H9 (cell line): ENCODE results near the gene PRPF4. TPM values are rescaled to one million over a fixed set of nuclear protein-coding genes. Genes with fewer than 3 reads are reported as not detected.
A peak's percentile ranks its signal among the peaks of the same experiment; 100 is the strongest.

Experiments used
- DNase-seq: peaks from one replicate; pipeline ENCODE4 v3.0.0-alpha.2; 2017
- H2AFZ ChIP-seq: one replicate; pipeline ENCODE4 v1.6.1; 2013; ENCODE audit warnings: mild to moderate bottlenecking, low read length, control low read depth, moderate library complexity
- H2AK5ac ChIP-seq: 2 replicates; pipeline ENCODE4 v1.6.1; 2013; ENCODE audit warnings: low read length, control low read depth, mixed read lengths; ENCODE audit not compliant: insufficient read length
- H2BK120ac ChIP-seq: one replicate; pipeline ENCODE4 v1.6.1; 2013; ENCODE audit warnings: low read depth, mild to moderate bottlenecking, low read length, control low read depth, inconsistent platforms; ENCODE audit not compliant: poor library complexity, severe bottlenecking
- H2BK12ac ChIP-seq: 2 replicates; pipeline ENCODE4 v1.6.1; 2013; ENCODE audit warnings: low read length, control low read depth, mixed read lengths, low read depth; ENCODE audit not compliant: insufficient read length
- H2BK15ac ChIP-seq: 2 replicates; pipeline ENCODE4 v1.6.1; 2013; ENCODE audit warnings: low read depth, low read length, control low read depth
- H2BK20ac ChIP-seq: one replicate; pipeline ENCODE4 v1.6.1; 2013; ENCODE audit warnings: low read depth, mild to moderate bottlenecking, low read length, control low read depth, inconsistent platforms; ENCODE audit not compliant: poor library complexity, severe bottlenecking
- H2BK5ac ChIP-seq: 2 replicates; pipeline ENCODE4 v1.6.1; 2013; ENCODE audit warnings: low read length, control low read depth, mixed read lengths; ENCODE audit not compliant: insufficient read length
- H3K14ac ChIP-seq: 2 replicates; pipeline ENCODE4 v1.6.1; 2013; ENCODE audit warnings: low read length, control low read depth; ENCODE audit not compliant: insufficient read depth
- H3K18ac ChIP-seq: 2 replicates; pipeline ENCODE4 v1.6.1; 2013; ENCODE audit warnings: low read depth, mild to moderate bottlenecking, mixed read lengths, low read length, control low read depth; ENCODE audit not compliant: insufficient read length
- H3K23ac ChIP-seq: 2 replicates; pipeline ENCODE4 v1.6.1; 2013; ENCODE audit warnings: low read length, control low read depth, mixed read lengths, low read depth; ENCODE audit not compliant: insufficient read length
- H3K23me2 ChIP-seq: 2 replicates; pipeline ENCODE4 v1.6.1; 2013; ENCODE audit warnings: low read depth, mild to moderate bottlenecking, mixed read lengths, low read length, control low read depth; ENCODE audit not compliant: insufficient read length, poor library complexity, severe bottlenecking
- H3K27ac ChIP-seq: 2 replicates; pipeline ENCODE4 v1.5.1; 2013; ENCODE audit warnings: low read length, control low read depth, mixed read lengths, low read depth; ENCODE audit not compliant: insufficient read length
- H3K27me3 ChIP-seq: 2 replicates; pipeline ENCODE4 v1.6.1; 2013; ENCODE audit warnings: low read length, control low read depth, inconsistent platforms; ENCODE audit not compliant: insufficient read depth
- H3K4ac ChIP-seq: 2 replicates; pipeline ENCODE4 v1.6.1; 2013; ENCODE audit warnings: low read depth, mild to moderate bottlenecking, control low read depth, inconsistent platforms, low read length, moderate library complexity
- H3K4me1 ChIP-seq: 2 replicates; pipeline ENCODE4 v1.6.1; 2013; ENCODE audit warnings: low read length, control low read depth, inconsistent platforms; ENCODE audit not compliant: insufficient read depth
- H3K4me2 ChIP-seq: 2 replicates; pipeline ENCODE4 v1.6.1; 2013; ENCODE audit warnings: low read length, control low read depth, mixed read lengths; ENCODE audit not compliant: insufficient read length, insufficient read depth
- H3K56ac ChIP-seq: 2 replicates; pipeline ENCODE4 v1.6.1; 2013; ENCODE audit warnings: low read depth, mild to moderate bottlenecking, mixed read lengths, low read length, control low read depth; ENCODE audit not compliant: insufficient read length
- H3K79me1 ChIP-seq: 2 replicates; pipeline ENCODE4 v1.6.1; 2013; ENCODE audit warnings: low read depth, mild to moderate bottlenecking, moderate library complexity, low read length, control low read depth, inconsistent platforms; ENCODE audit not compliant: insufficient read depth, poor library complexity, severe bottlenecking
- H3K79me2 ChIP-seq: 2 replicates; pipeline ENCODE4 v1.6.1; 2013; ENCODE audit warnings: low read length, control low read depth, inconsistent platforms; ENCODE audit not compliant: insufficient read depth
- H3K9ac ChIP-seq: 2 replicates; pipeline ENCODE4 v1.6.1; 2013; ENCODE audit warnings: low read length, control low read depth, mixed read lengths; ENCODE audit not compliant: insufficient read length; ENCODE audit errors: extremely low read depth
- H3K9me3 ChIP-seq: one replicate; pipeline ENCODE4 v1.6.1; 2013; ENCODE audit warnings: low read depth, low read length, inconsistent platforms; ENCODE audit not compliant: control insufficient read depth
- H3T11ph ChIP-seq: one replicate; pipeline ENCODE4 v1.6.1; 2013; ENCODE audit warnings: mild to moderate bottlenecking, low read length, control low read depth, inconsistent platforms
- H4K20me1 ChIP-seq: one replicate; pipeline ENCODE4 v1.6.1; 2013; ENCODE audit not compliant: control insufficient read depth, insufficient read length, insufficient read depth
- H4K5ac ChIP-seq: 2 replicates; pipeline ENCODE4 v1.6.1; 2013; ENCODE audit warnings: low read depth, mild to moderate bottlenecking, mixed read lengths, low read length, control low read depth; ENCODE audit not compliant: insufficient read length
- H4K8ac ChIP-seq: replicated peaks from 2 replicates; pipeline ENCODE4 v1.6.1; 2013; ENCODE audit warnings: low read length, control low read depth, mixed read lengths, low read depth; ENCODE audit not compliant: insufficient read length
- H4K91ac ChIP-seq: 2 replicates; pipeline ENCODE4 v1.6.1; 2013; ENCODE audit warnings: low read depth, mild to moderate bottlenecking, moderate library complexity, mixed read lengths, low read length, control low read depth; ENCODE audit not compliant: insufficient read length
- H3K27ac Mint-ChIP-seq, 3 experiments: 2 replicates in 2 of 3; 3 replicates in 1 of 3; pipeline ENCODE4 v1.8.0; 2020 to 2021; ENCODE audit warnings: mixed read lengths in 3 of 3, mild to moderate bottlenecking in 1 of 3, moderate library complexity in 1 of 3
- H3K27me3 Mint-ChIP-seq: 2 replicates; pipeline ENCODE4 v1.8.0; 2021; ENCODE audit warnings: low read depth, mild to moderate bottlenecking, moderate library complexity, mixed read lengths
- H3K36me3 Mint-ChIP-seq, 3 experiments: 2 replicates in 2 of 3; 3 replicates in 1 of 3; pipeline ENCODE4 v1.8.0; 2020 to 2021; ENCODE audit warnings: low read depth in 3 of 3, mixed read lengths in 3 of 3; ENCODE audit not compliant: insufficient read depth in 1 of 3
- H3K4me1 Mint-ChIP-seq, 2 experiments: 2 replicates each; pipeline ENCODE4 v1.8.0; 2020; ENCODE audit warnings: mixed read lengths in 2 of 2
- H3K4me3 Mint-ChIP-seq, 2 experiments: 2 replicates in 1 of 2; 3 replicates in 1 of 2; pipeline ENCODE4 v1.8.0; 2020 to 2021; ENCODE audit warnings: mild to moderate bottlenecking in 2 of 2, mixed read lengths in 2 of 2, moderate library complexity in 1 of 2
- H3K9me3 Mint-ChIP-seq, 2 experiments: 2 replicates in 1 of 2; 3 replicates in 1 of 2; pipeline ENCODE4 v1.8.0; 2020; ENCODE audit warnings: mild to moderate bottlenecking in 2 of 2, mixed read lengths in 2 of 2, moderate library complexity in 1 of 2
- WGBS: extraction: QIAGEN DNeasy Blood & Tissue Kit; methylation state at CpG from one replicate; pipeline ENCODE4 v1.1.7; 2013; ENCODE audit warnings: missing lambda C conversion rate, low lambda C conversion rate, mixed read lengths; ENCODE audit not compliant: insufficient read length; ENCODE audit errors: extremely low coverage; 5-methylcytosine and 5-hydroxymethylcytosine counted together
- total RNA-seq: library from RNA; stranded (reverse); gene quantifications from 2 replicates; pipeline ENCODE4 v1.2.1, GENCODE V29; 2021
- TF ChIP-seq, protein P1 (sequence below): fragments of 200-600 bp; sonication (generic); conservative IDR thresholded peaks from 3 replicates; pipeline ENCODE4 v1.8.0; 2021; ENCODE audit warnings: antibody characterized with exemption, mild to moderate bottlenecking

The PRPF4 gene
- total RNA-seq, 1 experiment from 2014 or later: 49.8 TPM

DNA sequence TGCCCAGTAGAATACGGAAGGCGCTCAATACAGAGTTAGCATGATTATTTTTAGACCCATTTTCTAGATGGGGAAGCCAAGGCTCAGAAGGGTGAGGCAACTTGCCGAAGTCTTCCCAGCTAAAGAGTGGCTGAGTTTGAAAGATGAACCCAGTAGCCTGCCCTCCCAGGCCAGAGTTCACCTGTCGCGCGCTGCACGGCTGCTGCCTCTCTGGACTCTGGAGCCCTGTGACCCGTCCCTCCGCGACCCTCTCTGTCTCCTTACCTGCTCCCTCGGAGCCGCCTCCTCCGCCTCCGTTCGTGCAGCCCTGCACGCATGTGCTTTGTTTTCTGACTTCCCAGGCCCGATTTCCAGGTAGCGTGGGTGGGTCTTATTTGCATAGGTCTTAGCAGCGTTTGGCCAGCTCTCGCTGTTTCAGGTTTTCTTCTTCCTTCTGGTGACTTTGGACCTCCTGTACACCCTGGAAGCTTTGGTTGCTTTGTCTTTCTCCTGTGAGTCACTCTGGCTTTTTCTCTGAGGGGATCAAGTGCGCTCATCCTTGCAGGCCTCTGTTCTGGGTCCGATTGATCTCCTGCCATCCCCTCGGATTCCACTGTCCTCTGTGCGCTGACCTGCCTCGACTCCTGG is 27.4 kb downstream of the PRPF4 start, which contains the start of gene RNF183:
RNF183 (minus strand) TSS at position 585 of the 627 bp plus-strand sequence. CDS start 5,192 bp downstream, outside the sequence.
- Histone ChIP-seq H2BK120ac (no peak within 1 kb of the TSS), H3K18ac (no peak within 1 kb of the TSS), H4K91ac (no peak within 1 kb of the TSS), H3K4ac (no peak within 1 kb of the TSS), H3K56ac (no peak within 1 kb of the TSS), H2BK20ac (no peak within 1 kb of the TSS), H2AFZ (no peak within 1 kb of the TSS), H3K9ac (no peak within 1 kb of the TSS), H3K23me2 (no peaks in the 10 kb centered on the region), H3K23ac (no peak within 1 kb of the TSS), H2AK5ac (no peak within 1 kb of the TSS), H3K79me1 (no peaks in the 10 kb centered on the region), H4K20me1 (no peaks in the 10 kb centered on the region), H2BK15ac (no peak within 1 kb of the TSS), H4K8ac (no peak within 1 kb of the TSS), H3K9me3 (no peaks in the 10 kb centered on the region), H2BK12ac (no peak within 1 kb of the TSS), H3T11ph (no peak within 1 kb of the TSS), H3K79me2 (no peaks in the 10 kb centered on the region), H3K27ac (no peak within 1 kb of the TSS), H4K5ac (no peak within 1 kb of the TSS), H3K4me2 (no peak within 1 kb of the TSS), H3K14ac (no peak within 1 kb of the TSS), H2BK5ac (no peak within 1 kb of the TSS), H3K4me1 (no peaks in the 10 kb centered on the region), H3K27me3 (no peaks in the 10 kb centered on the region)
- no CpG with 5 or more reads among the region's 25 CpGs for WGBS
- no peaks in the 10 kb centered on the region for H3K9me3 Mint-ChIP-seq
- H3K4me3 Mint-ChIP-seq: no peak within 1 kb of the TSS
- H3K27me3 Mint-ChIP-seq: no peaks in the 10 kb centered on the region; the same call in 1 of the 2 replicates
- no peaks in the 10 kb centered on the region for H3K36me3 Mint-ChIP-seq
- TF ChIP-seq, protein P1, sequence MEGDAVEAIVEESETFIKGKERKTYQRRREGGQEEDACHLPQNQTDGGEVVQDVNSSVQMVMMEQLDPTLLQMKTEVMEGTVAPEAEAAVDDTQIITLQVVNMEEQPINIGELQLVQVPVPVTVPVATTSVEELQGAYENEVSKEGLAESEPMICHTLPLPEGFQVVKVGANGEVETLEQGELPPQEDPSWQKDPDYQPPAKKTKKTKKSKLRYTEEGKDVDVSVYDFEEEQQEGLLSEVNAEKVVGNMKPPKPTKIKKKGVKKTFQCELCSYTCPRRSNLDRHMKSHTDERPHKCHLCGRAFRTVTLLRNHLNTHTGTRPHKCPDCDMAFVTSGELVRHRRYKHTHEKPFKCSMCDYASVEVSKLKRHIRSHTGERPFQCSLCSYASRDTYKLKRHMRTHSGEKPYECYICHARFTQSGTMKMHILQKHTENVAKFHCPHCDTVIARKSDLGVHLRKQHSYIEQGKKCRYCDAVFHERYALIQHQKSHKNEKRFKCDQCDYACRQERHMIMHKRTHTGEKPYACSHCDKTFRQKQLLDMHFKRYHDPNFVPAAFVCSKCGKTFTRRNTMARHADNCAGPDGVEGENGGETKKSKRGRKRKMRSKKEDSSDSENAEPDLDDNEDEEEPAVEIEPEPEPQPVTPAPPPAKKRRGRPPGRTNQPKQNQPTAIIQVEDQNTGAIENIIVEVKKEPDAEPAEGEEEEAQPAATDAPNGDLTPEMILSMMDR: no peak
- peak; percentile 36 for DNase-seq
- H3K27ac Mint-ChIP-seq: peak within 1 kb of the TSS in 1 of 3 experiments; percentile 51; a peak in 1 of 7 replicates
- H3K4me1 Mint-ChIP-seq: peaks cover 13 to 16% of the 10 kb centered on the region in 2 experiments
